CD4-positive, alpha-beta T cell (primary cell): ENCODE results near the gene CACNA2D1. TPM values are rescaled to one million over a fixed set of nuclear protein-coding genes. Genes with fewer than 3 reads are reported as not detected.

Experiments
- ATAC-seq: fragments of 200-7000 bp; cut with Tn5 transposase; one replicate; pipeline ENCODE4 v1.10.0; 2022; ENCODE audit warnings: mild to moderate bottlenecking; ENCODE audit not compliant: poor library complexity
- CTCF ChIA-PET: fragments of 350-600 bp; sonication (Branson Sonifier 250); formaldehyde crosslinking; loops from one replicate; lab custom pipeline; 2021; ENCODE audit warnings: antibody characterized with exemption, inconsistent platforms; lab: Charles Lee
- POLR2A ChIA-PET: fragments of 350-600 bp; sonication (Branson Sonifier 250); formaldehyde crosslinking; loops from one replicate; lab custom pipeline; 2021; ENCODE audit warnings: antibody characterized with exemption, inconsistent platforms; lab: Charles Lee
- DNase-seq, 14 experiments: peaks; one replicate each; pipeline ENCODE4 v3.0.0-alpha.2; 2013 to 2020; ENCODE audit warnings: mixed read lengths in 2 of 14
- H3K27ac ChIP-seq, 2 donors: one replicate each; pipeline versions ENCODE4 v1.5.1 to v1.7.0; 2013; ENCODE audit warnings: low read length in 2 of 2, low read depth in 1 of 2, mild to moderate bottlenecking in 1 of 2
- H3K27me3 ChIP-seq, 2 experiments: 1 replicate in 1 of 2; 2 replicates in 1 of 2; pipeline versions ENCODE4 v1.6.1 to v1.7.0; 2013; ENCODE audit warnings: low read length in 2 of 2, control low read depth in 1 of 2, mild to moderate bottlenecking in 1 of 2, moderate library complexity in 1 of 2; ENCODE audit not compliant: insufficient read depth in 2 of 2, control insufficient read depth in 1 of 2
- H3K36me3 ChIP-seq: one replicate; pipeline ENCODE4 v1.6.1; 2013; ENCODE audit warnings: low read length, control low read depth; ENCODE audit not compliant: insufficient read depth
- H3K4me1 ChIP-seq: one replicate; pipeline ENCODE4 v1.6.1; 2013; ENCODE audit warnings: low read length, control low read depth; ENCODE audit not compliant: insufficient read depth
- H3K4me3 ChIP-seq: one replicate; pipeline ENCODE4 v1.5.1; 2013; ENCODE audit warnings: mild to moderate bottlenecking, low read length, moderate library complexity
- H3K9me3 ChIP-seq, 2 experiments: 1 replicate in 1 of 2; 2 replicates in 1 of 2; pipeline versions ENCODE4 v1.6.1 to v1.7.0; 2013; ENCODE audit warnings: low read length in 2 of 2, mild to moderate bottlenecking in 2 of 2, control low read depth in 1 of 2, moderate library complexity in 1 of 2; ENCODE audit not compliant: control insufficient read depth in 1 of 2, insufficient read depth in 1 of 2
- H3K27ac Mint-ChIP-seq: one replicate; pipeline ENCODE4 v1.8.0; 2020; ENCODE audit warnings: mixed read lengths
- H3K27me3 Mint-ChIP-seq: one replicate; pipeline ENCODE4 v1.8.0; 2021; ENCODE audit warnings: mixed read lengths
- H3K36me3 Mint-ChIP-seq: one replicate; pipeline ENCODE4 v1.8.0; 2021; ENCODE audit warnings: low read depth, mixed read lengths
- H3K4me1 Mint-ChIP-seq: one replicate; pipeline ENCODE4 v1.8.0; 2021; ENCODE audit warnings: low read depth, mixed read lengths
- H3K4me3 Mint-ChIP-seq: one replicate; pipeline ENCODE4 v1.8.0; 2020; ENCODE audit warnings: mild to moderate bottlenecking, mixed read lengths
- H3K9me3 Mint-ChIP-seq: one replicate; pipeline ENCODE4 v1.8.0; 2020; ENCODE audit warnings: mixed read lengths
- CTCF ChIP-seq: fragments of 200-600 bp; IDR thresholded peaks from one replicate; pipeline ENCODE4 v1.8.0; 2022; ENCODE audit warnings: antibody characterized with exemption, mild to moderate bottlenecking
- intact Hi-C, 2 experiments: fragments of 100-400 bp; cut with DNase I in 1 of 2; cut with micrococcal nuclease in 1 of 2; formaldehyde crosslinking; loops; one replicate each; pipeline versions ENCODE4 v1.15.1 to v1.9.0; 2023 to 2025; cut with DNase I, micrococcal nuclease
- total RNA-seq, 174 experiments: library from RNA in 2 of 174; stranded (reverse) in 2 of 174; gene quantifications; one replicate each; pipeline ENCODE4 v1.2.3 and lab custom pipeline; 2021 to 2026

CACNA2D1 gene
- total RNA-seq, 2 experiments from 2014 or later, result not detected

DNA sequence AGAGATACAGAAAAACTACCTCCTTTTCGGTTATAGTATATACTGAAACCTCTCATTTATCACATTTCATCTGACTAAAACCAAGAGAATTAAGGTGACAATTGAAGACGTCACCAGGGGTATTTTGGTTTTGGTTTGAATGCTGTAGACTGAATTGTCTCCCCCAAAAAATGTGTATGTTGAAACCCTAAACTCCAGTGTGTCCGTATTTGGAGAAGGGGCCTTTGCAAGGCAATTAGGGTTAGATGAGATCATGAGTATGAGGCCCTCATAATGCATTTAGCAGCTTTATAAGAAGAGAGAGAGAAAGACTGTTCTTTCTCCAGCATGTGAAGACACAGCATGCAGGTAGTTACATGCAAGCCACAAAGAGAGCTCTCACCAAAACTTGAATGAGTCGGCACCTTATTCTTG, 59.5 kb downstream of the CACNA2D1 start:
- Histone ChIP-seq H3K9me3 (peaks cover 0 to 7% of the 10 kb centered on the region in 2 experiments), H3K27ac (no peak overlapping the region), H3K36me3 (no peaks in the 10 kb centered on the region), H3K4me3 (no peak overlapping the region), H3K27me3 (no peaks in the 10 kb centered on the region), H3K4me1 (no peaks in the 10 kb centered on the region)
- ChIA-PET POLR2A (no interaction called here), CTCF (no interaction called here)
- DNase-seq (no peak), ATAC-seq (no peak)
- no peaks in the 10 kb centered on the region for H3K4me1 Mint-ChIP-seq
- no peak for TF ChIP-seq CTCF
- no peaks in the 10 kb centered on the region for H3K9me3 Mint-ChIP-seq
- no peak overlapping the region for H3K27ac Mint-ChIP-seq
- no peaks in the 10 kb centered on the region for H3K27me3 Mint-ChIP-seq
- intact Hi-C loops, result no loop called here
- H3K4me3 Mint-ChIP-seq, result no peak overlapping the region
- no peaks in the 10 kb centered on the region for H3K36me3 Mint-ChIP-seq

- no peak for DNase-seq
- Histone ChIP-seq H3K4me1 (no peaks in the 10 kb centered on the region), H3K27ac (no peak overlapping the region), H3K4me3 (no peak overlapping the region), H3K27me3 (no peaks in the 10 kb centered on the region), H3K9me3 (peaks cover 0 to 7% of the 10 kb centered on the region in 2 experiments), H3K36me3 (no peaks in the 10 kb centered on the region)
- Mint-ChIP-seq H3K9me3 (no peaks in the 10 kb centered on the region), H3K27ac (no peak overlapping the region), H3K36me3 (no peaks in the 10 kb centered on the region), H3K4me3 (no peak overlapping the region), H3K27me3 (no peaks in the 10 kb centered on the region), H3K4me1 (no peaks in the 10 kb centered on the region)
- POLR2A ChIA-PET, result no interaction called here
- CTCF ChIA-PET, result no interaction called here
- no peak for TF ChIP-seq CTCF
- intact Hi-C loops, result no loop called here
- no peak for ATAC-seq
Observed at GRCh38 chr7:82382276-82382675, 61.3 kb downstream of the CACNA2D1 start.

- Histone ChIP-seq H3K36me3 (no peaks in the 10 kb centered on the region), H3K27me3 (no peaks in the 10 kb centered on the region), H3K4me3 (no peak overlapping the region), H3K9me3 (peaks cover 0 to 7% of the 10 kb centered on the region in 2 experiments), H3K4me1 (no peaks in the 10 kb centered on the region), H3K27ac (no peak overlapping the region)
- no peak for DNase-seq
- H3K9me3 Mint-ChIP-seq, result no peaks in the 10 kb centered on the region
- intact Hi-C loops, result no loop called here
- no peak for ATAC-seq
- no peaks in the 10 kb centered on the region for H3K36me3 Mint-ChIP-seq
- TF ChIP-seq CTCF, result no peak
- no peak overlapping the region for H3K27ac Mint-ChIP-seq
- POLR2A ChIA-PET, result no interaction called here
- CTCF ChIA-PET, result no interaction called here
- no peaks in the 10 kb centered on the region for H3K27me3 Mint-ChIP-seq
- H3K4me1 Mint-ChIP-seq, result no peaks in the 10 kb centered on the region
- no peak overlapping the region for H3K4me3 Mint-ChIP-seq
Observed at GRCh38 chr7:82376739-82377138, 66.8 kb downstream of the CACNA2D1 start.
